OCI-LY3 (cell line): Measurements from ENCODE around the gene PRSS22.

Experiments
- CTCF ChIP-seq: fragments of 200-600, 300-600 bp; sonication (generic); IDR thresholded peaks from 2 replicates; pipeline ENCODE4 v1.5.1; 2014; ENCODE audit warnings: antibody characterized with exemption, low read length, low read depth
- EZH2phosphoT487 ChIP-seq: fragments of 200-600 bp; shearing (Covaris generic); IDR thresholded peaks from 2 replicates; pipeline ENCODE4 v1.6.1; 2018; ENCODE audit warnings: antibody characterized with exemption, mixed run types, low read depth

DNA sequence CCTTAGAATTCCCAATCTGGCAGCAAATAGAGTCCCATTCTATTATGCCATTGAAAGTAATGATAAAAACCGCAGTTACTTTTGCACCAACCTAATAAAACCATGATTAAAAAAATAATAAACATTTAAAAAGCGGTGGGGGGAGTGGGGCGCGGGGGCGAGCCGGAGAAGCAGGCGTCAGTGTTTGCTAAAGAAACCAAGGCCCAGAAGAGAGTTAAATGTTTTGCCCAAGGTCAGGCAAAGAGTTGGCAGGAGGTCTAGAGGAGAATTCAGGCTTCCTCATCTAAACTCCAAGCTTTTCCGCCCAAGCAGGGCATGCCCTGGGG is 9.7 kb upstream of the PRSS22 start:
- TF ChIP-seq CTCF = no peak
- TF ChIP-seq EZH2phosphoT487 = no peak
